Subcutaneous abdominal adipose tissue (tissue), 5 donors: ENCODE results near the gene RFX2.

Experiments used
- H3K27ac ChIP-seq: one replicate; pipeline ENCODE4 v1.7.0; 2013; ENCODE audit warnings: low read depth, mild to moderate bottlenecking, inconsistent platforms, low read length, moderate library complexity
- H3K27me3 ChIP-seq, 5 donors: one replicate each; pipeline ENCODE4 v1.7.0; 2013; ENCODE audit warnings: low read length in 5 of 5, inconsistent platforms in 1 of 5; ENCODE audit not compliant: control insufficient read depth in 5 of 5, insufficient read depth in 4 of 5
- H3K36me3 ChIP-seq, 5 donors: one replicate each; pipeline ENCODE4 v1.7.0; 2013; ENCODE audit warnings: low read length in 5 of 5; ENCODE audit not compliant: control insufficient read depth in 5 of 5, insufficient read depth in 5 of 5
- H3K4me1 ChIP-seq, 5 donors: one replicate each; pipeline ENCODE4 v1.7.0; 2013; ENCODE audit warnings: low read length in 5 of 5, mild to moderate bottlenecking in 3 of 5, moderate library complexity in 1 of 5; ENCODE audit not compliant: control insufficient read depth in 5 of 5, insufficient read depth in 5 of 5
- H3K4me3 ChIP-seq, 5 donors: one replicate each; pipeline ENCODE4 v1.7.0; 2013; ENCODE audit warnings: low read length in 5 of 5, low read depth in 1 of 5
- H3K9ac ChIP-seq, 5 donors: one replicate each; pipeline ENCODE4 v1.7.0; 2013; ENCODE audit warnings: low read length in 5 of 5, mild to moderate bottlenecking in 4 of 5, moderate library complexity in 3 of 5
- H3K9me3 ChIP-seq, 5 donors: one replicate each; pipeline ENCODE4 v1.7.0; 2013; ENCODE audit warnings: low read length in 5 of 5; ENCODE audit not compliant: control insufficient read depth in 5 of 5
- donor health status: healthy.
- donor health status: healthy.
- donor health status: healthy.
- donor health status: healthy.
- donor health status: healthy.

The RFX2 gene

GRCh38 chr19:5996102-5996501 lies 114.2 kb downstream of the RFX2 start:
- Histone ChIP-seq H3K9me3 (peaks cover 0 to 2% (median 0%) of the 10 kb centered on the region in 5 donors), H3K4me3 (no peak overlapping the region), H3K27me3 (no peaks in the 10 kb centered on the region), H3K27ac (no peak overlapping the region), H3K36me3 (peaks cover 0 to 52% (median 44%) of the 10 kb centered on the region in 5 donors), H3K4me1 (peaks cover 0 to 14% (median 3%) of the 10 kb centered on the region in 5 donors), H3K9ac (no peak overlapping the region)

GRCh38 chr19:5995606-5996005 lies 114.7 kb downstream of the RFX2 start:
- H3K4me3 ChIP-seq, result no peak overlapping the region
- peaks cover 0 to 14% (median 3%) of the 10 kb centered on the region in 5 donors for H3K4me1 ChIP-seq
- H3K9ac ChIP-seq, result no peak overlapping the region
- no peak overlapping the region for H3K27ac ChIP-seq
- peaks cover 0 to 48% (median 39%) of the 10 kb centered on the region in 5 donors for H3K36me3 ChIP-seq
- peaks cover 0 to 3% (median 0%) of the 10 kb centered on the region in 5 donors for H3K9me3 ChIP-seq
- H3K27me3 ChIP-seq, result no peaks in the 10 kb centered on the region

GRCh38 chr19:5994405-5995165 lies 115.7 kb downstream of the RFX2 start:
- Histone ChIP-seq H3K4me3 (peak overlapping the region in 1 of 5 donors; percentile 3), H3K9ac (no peak overlapping the region), H3K9me3 (peaks cover 0 to 3% (median 0%) of the 10 kb centered on the region in 5 donors), H3K4me1 (peaks cover 0 to 14% (median 3%) of the 10 kb centered on the region in 5 donors), H3K27ac (no peak overlapping the region), H3K36me3 (peaks cover 0 to 40% (median 35%) of the 10 kb centered on the region in 5 donors), H3K27me3 (no peaks in the 10 kb centered on the region)

DNA sequence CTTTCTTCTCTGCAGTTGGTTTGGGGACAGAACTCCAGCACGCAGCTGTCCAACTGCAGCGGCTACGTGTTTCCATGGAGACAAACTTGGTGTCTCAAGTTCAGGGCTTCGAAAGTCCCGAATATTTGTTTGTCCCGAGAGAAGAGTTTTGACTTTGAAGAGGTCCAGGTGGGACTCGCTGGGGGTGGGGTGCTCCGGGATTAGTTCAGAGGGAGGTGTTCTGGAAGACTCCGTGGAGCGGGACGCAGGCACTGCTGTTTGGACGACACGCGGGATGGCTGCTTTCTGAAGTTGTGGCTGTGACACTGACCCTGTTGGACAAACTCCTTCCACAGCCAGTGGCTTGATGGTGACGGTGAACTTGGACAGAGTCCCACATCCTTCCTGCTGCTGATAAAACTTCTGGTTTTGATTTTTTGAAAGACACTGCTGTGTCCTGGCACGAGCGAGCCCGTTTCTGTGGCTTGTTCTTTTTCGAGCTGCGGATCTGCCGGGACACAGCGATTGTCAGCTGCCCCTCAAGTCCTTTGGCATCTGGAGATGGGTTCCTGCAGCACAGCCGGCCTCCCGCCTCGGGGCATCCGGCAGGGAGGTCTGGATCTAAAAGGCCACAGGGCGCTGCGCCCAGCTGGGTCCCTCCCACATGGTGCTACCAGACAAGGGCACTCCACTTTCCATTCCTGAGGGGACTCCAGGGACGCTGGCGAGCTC lies 116.5 kb downstream of the RFX2 start:
- peak overlapping the region in 3 of 5 donors; percentile 3 to 20 (median 17) for H3K4me3 ChIP-seq
- no peak overlapping the region for H3K27ac ChIP-seq
- H3K9me3 ChIP-seq, result peaks cover 0 to 3% (median 0%) of the 10 kb centered on the region in 5 donors
- H3K36me3 ChIP-seq, result peaks cover 0 to 35% (median 32%) of the 10 kb centered on the region in 5 donors
- no peaks in the 10 kb centered on the region for H3K27me3 ChIP-seq
- H3K9ac ChIP-seq, result no peak overlapping the region
- H3K4me1 ChIP-seq, result peaks cover 0 to 14% (median 3%) of the 10 kb centered on the region in 5 donors

GRCh38 chr19:5993201-5993600 lies 117.1 kb downstream of the RFX2 start:
- H3K9ac ChIP-seq, result no peak overlapping the region
- H3K27ac ChIP-seq, result no peak overlapping the region
- H3K36me3 ChIP-seq, result peaks cover 0 to 35% (median 27%) of the 10 kb centered on the region in 5 donors
- H3K4me1 ChIP-seq, result peaks cover 0 to 14% (median 3%) of the 10 kb centered on the region in 5 donors
- no peak overlapping the region for H3K4me3 ChIP-seq
- peaks cover 0 to 3% (median 0%) of the 10 kb centered on the region in 5 donors for H3K27me3 ChIP-seq
- peaks cover 0 to 3% (median 0%) of the 10 kb centered on the region in 5 donors for H3K9me3 ChIP-seq

DNA sequence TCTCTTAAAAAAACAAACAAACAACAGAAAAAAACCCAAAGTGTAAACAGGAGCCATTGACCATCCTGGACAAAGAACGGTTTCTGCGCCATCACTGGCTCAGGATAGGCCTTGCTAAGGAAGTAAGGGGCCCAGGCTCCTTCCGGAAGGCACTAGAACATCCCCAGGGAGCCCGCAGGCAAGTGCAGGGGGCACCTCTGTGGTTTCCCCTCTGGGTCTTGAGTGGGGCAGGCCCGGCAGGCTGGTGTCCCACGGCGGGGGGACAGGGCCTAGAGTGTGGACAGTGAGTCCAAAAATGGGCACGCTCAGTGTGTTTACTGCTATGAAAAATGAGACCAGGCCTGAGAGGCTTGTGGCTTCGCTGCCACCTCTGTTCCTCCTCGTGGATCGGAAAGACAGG lies 117.5 kb downstream of the RFX2 start:
- Histone ChIP-seq H3K9ac (no peak overlapping the region), H3K27ac (no peak overlapping the region), H3K4me1 (peaks cover 0 to 16% (median 5%) of the 10 kb centered on the region in 5 donors), H3K9me3 (peaks cover 0 to 3% (median 0%) of the 10 kb centered on the region in 5 donors), H3K36me3 (peaks cover 0 to 35% (median 27%) of the 10 kb centered on the region in 5 donors), H3K27me3 (peaks cover 0 to 3% (median 0%) of the 10 kb centered on the region in 5 donors), H3K4me3 (no peak overlapping the region)

DNA sequence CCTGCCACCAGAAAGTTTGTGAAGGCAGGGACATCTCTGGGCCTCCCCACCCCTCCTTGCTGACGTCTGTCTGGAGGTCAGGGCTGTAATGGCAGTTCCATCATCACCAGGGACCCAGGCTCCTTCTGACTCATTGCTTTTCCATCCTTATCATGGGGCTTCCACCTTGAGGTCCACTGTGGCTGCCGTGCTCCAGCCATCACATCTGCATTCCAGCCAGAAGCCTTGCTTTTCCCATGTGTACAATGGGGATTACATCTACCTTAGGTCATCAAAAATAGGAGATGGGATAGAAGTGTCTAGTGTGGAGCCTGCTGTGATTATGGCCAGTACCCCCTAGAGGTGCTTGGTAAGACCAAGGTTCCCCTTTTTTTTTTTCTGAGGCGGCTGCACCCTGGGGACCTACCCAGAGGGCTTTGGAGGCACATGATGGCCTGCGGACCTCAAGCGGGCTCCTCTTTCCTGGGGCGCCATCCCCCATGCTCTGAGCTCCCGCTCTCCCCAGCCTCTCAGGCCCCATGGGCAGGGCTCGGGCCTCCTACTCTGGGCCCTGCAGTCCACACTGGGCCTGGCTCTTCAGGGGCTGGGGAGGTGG lies 119.0 kb downstream of the RFX2 start:
- Histone ChIP-seq H3K9ac (no peak overlapping the region), H3K27ac (no peak overlapping the region), H3K27me3 (peaks cover 0 to 3% (median 0%) of the 10 kb centered on the region in 5 donors), H3K4me1 (peaks cover 0 to 24% (median 12%) of the 10 kb centered on the region in 5 donors), H3K4me3 (no peak overlapping the region), H3K36me3 (peaks cover 0 to 22% (median 13%) of the 10 kb centered on the region in 5 donors), H3K9me3 (peaks cover 0 to 3% (median 0%) of the 10 kb centered on the region in 5 donors)

GRCh38 chr19:5990289-5990797 lies 120.0 kb downstream of the RFX2 start:
- H3K9me3 ChIP-seq, result peaks cover 0 to 3% (median 0%) of the 10 kb centered on the region in 5 donors
- no peak overlapping the region for H3K4me3 ChIP-seq
- peaks cover 0 to 24% (median 12%) of the 10 kb centered on the region in 5 donors for H3K4me1 ChIP-seq
- peaks cover 0 to 12% (median 5%) of the 10 kb centered on the region in 5 donors for H3K36me3 ChIP-seq
- peaks cover 0 to 3% (median 0%) of the 10 kb centered on the region in 5 donors for H3K27me3 ChIP-seq
- peak overlapping the region in 1 of 5 donors; percentile 35 for H3K9ac ChIP-seq
- H3K27ac ChIP-seq, result no peak overlapping the region

GRCh38 chr19:5989388-5990074 lies 120.8 kb downstream of the RFX2 start:
- no peak overlapping the region for H3K27ac ChIP-seq
- H3K9ac ChIP-seq, result peak overlapping the region in 1 of 5 donors; percentile 35
- peaks cover 0 to 6% (median 0%) of the 10 kb centered on the region in 5 donors for H3K36me3 ChIP-seq
- H3K4me1 ChIP-seq, result peaks cover 0 to 23% (median 12%) of the 10 kb centered on the region in 5 donors
- peaks cover 0 to 3% (median 0%) of the 10 kb centered on the region in 5 donors for H3K27me3 ChIP-seq
- H3K9me3 ChIP-seq, result peaks cover 0 to 3% (median 0%) of the 10 kb centered on the region in 5 donors
- H3K4me3 ChIP-seq, result no peak overlapping the region
